HG03520 (cell line): ENCODE data around the gene RICTOR.

ENCODE experiments used
- ATAC-seq: cut with Tn5 transposase; IDR thresholded peaks from one replicate; pipeline ENCODE4 v1.9.1; 2021; ENCODE audit warnings: mild to moderate bottlenecking, moderate library complexity; ENCODE audit not compliant: unreplicated experiment

Gene RICTOR

DNA sequence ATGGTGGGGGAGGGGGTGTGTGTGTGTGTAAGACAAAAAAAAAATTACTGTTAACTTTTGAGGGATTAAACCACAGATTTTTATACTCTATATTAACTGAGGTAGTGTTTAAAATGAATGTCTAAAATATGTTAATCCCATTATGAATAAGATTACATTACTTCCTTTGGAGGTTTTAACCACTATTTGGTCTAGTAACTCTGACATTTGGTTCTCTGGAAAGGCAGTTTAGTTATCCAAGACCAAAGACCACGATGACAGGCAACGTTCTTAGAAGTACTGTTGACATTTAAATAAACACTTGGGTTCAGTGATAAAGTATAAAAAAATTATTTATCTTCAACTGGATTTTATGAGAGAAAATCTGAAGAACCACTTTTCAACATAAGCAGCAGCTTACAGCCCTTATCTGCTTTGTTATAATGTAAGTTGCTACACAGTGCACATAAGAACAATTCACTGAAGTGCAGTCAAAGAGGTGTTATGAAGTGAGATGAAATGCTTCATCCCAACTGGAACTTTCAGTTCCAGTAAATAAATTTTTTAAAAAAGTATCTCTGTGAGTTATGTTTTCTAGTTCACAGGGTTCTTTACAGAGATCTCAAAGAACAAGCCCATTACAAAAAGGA lies 133.9 kb downstream of the RICTOR start:
- ATAC-seq: no peak

- ATAC-seq: no peak
Measured at GRCh38 chr5:38938973-38939372, 135.2 kb downstream of the RICTOR start.

DNA sequence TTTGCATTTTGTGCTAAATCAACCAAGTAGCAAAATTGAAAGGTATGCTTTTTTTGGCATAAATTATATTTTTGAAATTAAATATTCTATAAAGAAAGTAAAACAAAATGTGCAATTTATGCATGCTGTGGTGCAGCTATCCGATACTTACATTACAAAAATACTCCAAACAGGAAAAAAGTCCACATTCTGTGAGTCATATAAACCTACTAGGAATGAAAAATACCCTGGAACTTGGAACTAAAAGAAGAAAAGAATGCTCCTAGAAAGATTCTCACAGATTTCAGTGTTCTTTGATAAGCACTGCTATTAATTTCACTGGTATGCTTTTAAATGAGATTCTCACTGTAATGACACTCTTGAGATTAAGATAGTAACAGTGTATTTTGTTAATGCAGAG lies 135.8 kb downstream of the RICTOR start:
- no peak for ATAC-seq

DNA sequence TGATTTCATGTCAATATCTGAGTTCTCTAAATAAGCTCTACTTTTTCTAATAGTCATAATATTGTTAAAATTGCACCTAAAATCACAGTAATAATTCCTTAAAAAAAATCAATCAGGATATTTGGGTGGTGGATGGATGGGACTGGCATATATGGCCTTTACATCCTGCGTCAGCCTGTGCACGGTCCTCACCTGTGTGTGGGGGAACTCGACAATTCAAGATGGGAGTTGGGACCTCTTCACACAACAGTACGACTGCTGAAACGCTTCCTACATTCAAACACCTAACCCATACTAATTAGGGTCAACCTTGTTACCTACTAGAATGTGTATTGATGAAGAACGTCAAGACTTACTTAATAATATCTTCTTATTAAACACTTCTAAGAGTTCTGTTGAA lies 137.9 kb downstream of the RICTOR start:
- no peak for ATAC-seq

DNA sequence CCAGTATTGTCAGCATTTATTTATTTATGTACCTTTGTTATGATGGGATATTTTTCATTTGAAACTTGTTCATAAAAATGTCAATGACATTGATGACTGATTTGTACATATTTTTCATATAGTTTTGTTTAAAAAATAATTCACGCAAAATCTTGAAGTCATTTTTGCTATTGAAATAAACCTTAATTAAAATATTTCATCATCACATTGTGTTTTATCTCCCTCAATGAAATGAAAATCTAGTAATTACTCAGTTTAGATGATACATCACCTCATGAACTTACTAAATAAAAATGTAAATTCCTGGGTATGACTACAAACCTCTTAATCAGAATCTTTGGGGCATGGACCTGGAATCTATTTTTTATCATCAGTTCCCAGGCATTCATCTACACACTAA lies 138.8 kb downstream of the RICTOR start:
- ATAC-seq: no peak

- ATAC-seq: no peak
Measured at GRCh38 chr5:38932854-38933408, 141.3 kb downstream of the RICTOR start.

DNA sequence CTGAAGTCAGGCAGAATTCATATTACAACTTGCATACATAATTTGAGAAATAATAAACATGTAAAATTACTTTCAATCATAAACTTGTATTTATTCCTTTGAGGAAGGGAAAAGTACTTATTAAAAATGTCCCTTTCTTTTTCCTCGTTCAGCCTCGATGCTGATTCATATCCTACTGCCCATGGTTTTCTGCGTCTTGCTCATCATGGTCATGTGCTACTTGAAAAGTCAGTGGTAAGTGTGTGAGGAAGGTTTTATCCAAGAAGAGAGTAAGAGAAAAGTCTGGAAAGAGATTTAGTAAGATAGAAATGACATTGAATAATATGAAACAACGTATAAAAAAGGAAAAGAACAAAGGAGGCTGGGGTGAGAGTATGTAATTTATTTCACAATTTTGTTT lies 142.5 kb downstream of the RICTOR start:
- no peak for ATAC-seq

- ATAC-seq: no peak
Measured at GRCh38 chr5:38929838-38930237, 144.4 kb downstream of the RICTOR start.

DNA sequence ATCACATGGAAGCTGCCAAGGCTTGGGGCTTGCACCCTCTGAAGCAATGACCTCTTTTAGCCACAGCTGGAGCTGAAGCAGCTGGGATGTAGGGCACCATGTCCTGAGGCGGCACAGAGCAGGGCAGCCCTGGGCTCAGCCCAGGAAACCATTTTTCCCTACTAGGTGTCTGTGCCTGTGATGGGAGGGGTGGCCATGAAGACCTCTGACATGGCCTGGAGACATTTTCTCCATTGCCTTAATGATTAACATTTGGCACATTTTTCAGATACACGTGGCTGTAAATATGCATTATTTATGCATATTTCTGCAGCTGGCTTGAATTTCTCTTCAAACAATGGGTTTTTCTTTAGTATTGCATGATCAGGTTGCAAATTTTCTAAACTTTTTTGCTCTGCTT lies 146.7 kb downstream of the RICTOR start:
- no peak for ATAC-seq

DNA sequence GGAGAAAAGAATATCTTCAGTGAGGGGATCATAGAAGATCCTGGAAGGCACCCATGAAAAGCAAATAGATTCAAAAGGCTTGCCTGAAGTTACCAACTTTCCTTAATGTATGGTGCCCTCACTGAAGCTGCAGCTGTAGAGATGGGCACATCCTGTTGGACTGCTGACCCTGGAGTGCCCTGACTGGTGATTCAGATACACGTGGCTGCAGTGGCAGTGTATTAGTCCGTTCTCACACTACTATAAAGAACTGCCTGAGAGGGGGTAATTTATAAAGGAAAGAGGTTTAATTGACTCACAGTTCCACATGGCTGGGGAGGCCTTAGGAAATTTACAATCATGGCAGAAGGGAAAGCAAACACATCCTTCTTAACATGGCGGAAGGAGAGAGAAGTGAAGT lies 148.1 kb downstream of the RICTOR start:
- ATAC-seq: no peak

DNA sequence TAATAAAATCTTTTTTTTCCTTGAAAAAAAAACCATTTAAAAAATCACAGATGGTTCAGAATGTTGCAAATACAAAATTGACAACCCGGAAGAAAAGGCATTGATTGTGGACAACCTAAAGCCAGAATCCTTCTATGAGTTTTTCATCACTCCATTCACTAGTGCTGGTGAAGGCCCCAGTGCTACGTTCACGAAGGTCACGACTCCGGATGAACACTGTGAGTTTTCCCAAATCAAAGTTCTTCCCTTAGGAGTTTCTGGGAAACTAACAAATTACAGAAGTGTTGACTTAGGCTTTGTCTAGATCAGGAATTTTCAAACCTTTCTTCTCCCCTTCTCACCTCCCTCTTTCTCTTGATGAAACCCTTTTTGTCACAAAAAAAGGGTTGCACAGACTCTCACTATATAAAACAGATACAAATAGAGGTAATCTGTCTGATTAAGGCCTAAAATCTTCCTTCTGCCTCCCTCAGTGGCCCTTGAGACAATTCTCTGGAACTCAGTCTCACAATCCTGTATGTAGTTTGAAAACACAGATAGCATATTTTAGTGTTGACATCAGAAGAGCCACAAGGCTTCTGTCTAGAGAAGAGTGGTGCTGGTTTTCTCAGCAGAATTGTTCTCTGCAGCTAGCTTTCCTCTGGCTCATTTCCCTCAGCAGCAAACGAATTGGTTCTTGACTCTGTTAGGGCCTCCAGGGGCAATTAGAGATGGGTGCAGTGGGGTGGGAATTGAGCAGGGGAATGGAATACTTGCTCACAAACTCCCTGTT lies 148.9 kb downstream of the RICTOR start:
- ATAC-seq: no peak

DNA sequence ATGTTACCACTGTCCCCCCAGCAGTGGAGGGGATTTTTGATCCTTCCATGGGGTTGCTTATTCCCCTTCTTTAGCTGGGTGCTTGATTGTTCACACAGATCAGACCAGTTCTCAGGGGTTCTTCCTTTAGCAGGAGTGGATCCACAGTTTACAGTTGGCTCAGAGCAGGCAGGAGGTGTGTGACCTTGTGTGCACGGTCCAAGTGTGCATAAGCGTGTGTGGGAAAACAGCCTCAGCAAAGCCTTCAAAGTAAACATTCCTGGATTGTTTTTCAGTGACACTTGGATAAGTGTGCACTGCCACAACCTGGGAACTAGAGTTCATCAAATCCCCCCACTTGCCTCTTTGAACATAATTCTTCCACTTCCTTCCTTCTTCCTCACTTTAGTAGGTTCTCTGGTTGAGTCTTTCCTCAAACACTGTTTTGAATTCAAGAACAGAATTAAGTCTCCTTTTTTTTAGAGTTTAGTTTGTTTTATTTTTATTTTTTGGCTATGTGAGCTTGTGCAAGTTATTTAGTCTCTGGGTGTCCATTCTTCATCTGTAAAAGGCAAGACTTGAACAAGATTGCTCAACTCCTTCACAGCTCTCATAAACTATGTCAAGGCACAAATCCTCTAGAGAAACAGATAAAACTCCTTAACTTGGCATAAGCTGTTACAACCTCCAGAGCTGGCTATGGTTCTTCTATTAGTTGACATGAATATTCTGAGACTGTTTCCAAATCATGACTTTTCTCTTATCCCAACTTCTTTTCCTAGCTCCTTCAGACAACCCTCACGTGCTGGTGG lies 150.3 kb downstream of the RICTOR start:
- ATAC-seq: no peak

DNA sequence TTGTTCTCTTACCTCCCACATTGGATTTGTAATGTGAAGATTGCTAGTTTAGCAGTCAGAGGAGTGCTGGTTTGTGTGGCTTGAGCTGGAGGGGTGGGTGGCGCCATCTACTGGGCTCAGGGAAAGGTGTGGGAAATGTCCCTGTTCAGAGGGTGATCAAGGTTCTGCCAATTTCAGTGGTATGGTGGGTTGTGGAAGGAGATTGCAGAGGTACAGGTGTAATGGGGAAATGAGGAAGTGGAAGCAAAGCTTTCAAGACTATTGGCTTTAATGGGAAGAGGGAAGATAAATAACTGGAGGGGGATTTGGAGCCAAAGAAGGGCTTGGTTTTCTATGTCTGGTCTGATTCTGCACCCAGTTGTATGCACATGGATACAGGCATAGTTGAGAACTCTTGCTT lies 152.0 kb downstream of the RICTOR start:
- ATAC-seq: peak; percentile 92

- no peak for ATAC-seq
Measured at GRCh38 chr5:38921174-38921573, 153.0 kb downstream of the RICTOR start.

GRCh38 chr5:38916802-38917201 lies 157.4 kb downstream of the RICTOR start:
- ATAC-seq: no peak

- ATAC-seq: no peak
Measured at GRCh38 chr5:38913714-38914113, 160.5 kb downstream of the RICTOR start.

DNA sequence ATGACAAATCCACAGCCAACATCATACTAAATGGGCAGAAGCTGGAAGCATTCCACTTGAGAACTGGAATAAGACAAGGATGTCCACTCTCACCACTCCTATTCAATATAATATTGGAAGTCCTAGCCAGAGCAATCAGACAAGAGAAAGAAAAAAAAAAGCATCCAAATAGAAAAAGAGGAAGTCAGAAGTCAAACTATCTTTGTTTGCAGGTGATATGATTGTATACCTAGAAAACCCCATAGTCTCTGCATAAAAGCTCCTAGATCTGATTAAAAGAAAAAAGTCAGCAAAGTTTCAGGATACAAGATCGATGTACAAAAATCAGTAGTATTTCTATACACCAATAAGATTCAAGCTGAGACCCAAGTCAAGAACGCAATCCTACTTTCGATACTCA lies 162.3 kb downstream of the RICTOR start:
- ATAC-seq: no peak

GRCh38 chr5:38906503-38906902 lies 167.7 kb downstream of the RICTOR start:
- ATAC-seq: no peak

GRCh38 chr5:38905516-38905915 lies 168.7 kb downstream of the RICTOR start:
- ATAC-seq: no peak

- no peak for ATAC-seq
Measured at GRCh38 chr5:38899936-38900335, 174.3 kb downstream of the RICTOR start.

- no peak for ATAC-seq
Measured at GRCh38 chr5:38896760-38897159, 177.4 kb downstream of the RICTOR start.

DNA sequence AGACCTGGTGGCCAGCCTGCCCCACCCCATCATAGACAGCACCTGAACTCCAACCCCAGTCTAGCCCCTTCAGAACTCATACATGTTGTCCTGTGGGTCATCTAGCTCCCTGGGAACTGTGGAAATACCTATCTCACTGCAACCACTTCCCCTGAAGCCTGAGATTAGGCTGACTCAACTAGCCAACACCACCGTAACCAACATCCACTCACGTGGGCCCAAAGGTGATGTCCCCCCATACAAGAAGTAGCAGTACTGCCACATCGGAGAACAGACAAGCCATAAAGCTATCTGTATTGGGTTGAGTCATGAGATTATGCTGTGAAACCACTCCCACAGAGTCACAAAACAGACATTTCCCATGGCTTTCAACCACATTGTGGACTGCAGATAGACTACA lies 181.8 kb downstream of the RICTOR start:
- ATAC-seq: no peak
